ENCODE results near the gene LGALS4. TPM values are rescaled to one million over a fixed set of nuclear protein-coding genes. Genes with fewer than 3 reads are reported as not detected.
A peak's percentile ranks its signal among the peaks of the same experiment; 100 is the strongest.

The LGALS4 gene
- total and polyA plus RNA-seq, 4 experiments from 2014 or later: 4.7 to 6.1 TPM; not detected in 2

DNA sequence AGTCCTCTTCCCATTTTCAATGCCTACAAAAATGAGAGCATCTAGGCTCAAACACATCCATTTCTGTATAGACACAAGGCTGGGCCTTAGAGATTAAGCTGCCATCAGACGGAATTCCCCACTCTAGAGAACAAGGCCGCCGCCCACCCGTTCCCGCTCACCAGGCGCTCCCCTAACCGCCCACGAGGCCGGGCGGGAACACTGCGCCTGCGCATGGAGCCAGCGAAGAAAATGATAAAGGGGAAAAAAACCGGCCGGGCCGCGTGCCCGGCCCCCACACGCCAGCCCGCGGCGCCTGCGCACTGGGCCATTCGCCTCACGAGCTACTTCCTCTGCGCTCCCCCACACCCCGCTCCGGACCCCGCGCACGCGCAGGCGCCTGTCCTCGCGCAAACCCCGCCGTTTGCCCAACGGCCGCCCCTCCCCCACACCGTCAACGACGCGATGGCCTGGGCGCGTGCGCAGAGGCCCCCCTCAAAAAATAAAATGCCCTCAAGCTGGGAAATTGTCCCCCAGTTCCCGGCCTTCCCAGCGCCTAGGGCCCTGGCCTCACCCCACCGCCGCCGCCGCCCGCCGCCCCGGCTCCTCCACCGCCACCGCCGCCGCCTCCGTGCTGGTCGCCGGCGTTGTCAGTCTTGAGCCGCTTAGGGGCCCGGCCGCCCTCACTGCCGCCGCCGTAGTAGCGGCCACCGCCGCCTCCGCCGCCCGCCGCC lies 36.6 kb upstream of the LGALS4 start:
- H3K27ac Mint-ChIP-seq: peak overlapping the region; percentile 83 to 100 (median 99)
- H3K36me3 Mint-ChIP-seq: peaks cover 39 to 58% of the 10 kb centered on the region in 2 donors
- H3K9me3 Mint-ChIP-seq: peaks cover 0 to 6% (median 0%) of the 10 kb centered on the region in 8 donors
- H3K9me3 ChIP-seq (ENCODE audit: control insufficient read depth in 1 of 2, low read length in 2 of 2): no peaks in the 10 kb centered on the region
- peaks cover 1% of the 10 kb centered on the region in 2 donors for H3K27me3 Mint-ChIP-seq
- H3K36me3 ChIP-seq (ENCODE audit: insufficient read depth, low read length): peaks cover 35% of the 10 kb centered on the region
- H3K27me3 ChIP-seq (ENCODE audit: insufficient read depth, low read length): no peaks in the 10 kb centered on the region
- intact Hi-C loops (cut with micrococcal nuclease): no loop called here
- peak; percentile 94 to 96 (median 95) for DNase-seq
- H3K4me1 Mint-ChIP-seq: peaks cover 32 to 77% (median 54%) of the 10 kb centered on the region in 4 donors
- POLR2A ChIA-PET (ENCODE audit: partially characterized antibody): interaction anchor here (0.6 to 9.5 kb wide), 28 partner anchors 8 to 585 kb away, joined by 3 to 297 read pairs (median 6); partner anchors contain the start of genes ACTN4, CAPN12, ECH1 and EIF3K
- CTCF ChIA-PET (ENCODE audit: partially characterized antibody): interaction anchor here (0.7 to 2.8 kb wide), 10 partner anchors 9 to 81 kb away, joined by 3 to 16 read pairs (median 4); partner anchors contain the start of genes ECH1, MRPS12, NFKBIB and SARS2
- H3K27ac ChIP-seq (ENCODE audit: low read depth, low read length): peak overlapping the region; percentile 99
- peak overlapping the region; percentile 92 to 97 (median 94) for H3K4me3 Mint-ChIP-seq
- H3K4me3 ChIP-seq (ENCODE audit: low read length in 2 of 2): peak overlapping the region; percentile 71 to 79
- peaks cover 64% of the 10 kb centered on the region for H3K4me1 ChIP-seq (ENCODE audit: insufficient read depth, low read length)

DNA sequence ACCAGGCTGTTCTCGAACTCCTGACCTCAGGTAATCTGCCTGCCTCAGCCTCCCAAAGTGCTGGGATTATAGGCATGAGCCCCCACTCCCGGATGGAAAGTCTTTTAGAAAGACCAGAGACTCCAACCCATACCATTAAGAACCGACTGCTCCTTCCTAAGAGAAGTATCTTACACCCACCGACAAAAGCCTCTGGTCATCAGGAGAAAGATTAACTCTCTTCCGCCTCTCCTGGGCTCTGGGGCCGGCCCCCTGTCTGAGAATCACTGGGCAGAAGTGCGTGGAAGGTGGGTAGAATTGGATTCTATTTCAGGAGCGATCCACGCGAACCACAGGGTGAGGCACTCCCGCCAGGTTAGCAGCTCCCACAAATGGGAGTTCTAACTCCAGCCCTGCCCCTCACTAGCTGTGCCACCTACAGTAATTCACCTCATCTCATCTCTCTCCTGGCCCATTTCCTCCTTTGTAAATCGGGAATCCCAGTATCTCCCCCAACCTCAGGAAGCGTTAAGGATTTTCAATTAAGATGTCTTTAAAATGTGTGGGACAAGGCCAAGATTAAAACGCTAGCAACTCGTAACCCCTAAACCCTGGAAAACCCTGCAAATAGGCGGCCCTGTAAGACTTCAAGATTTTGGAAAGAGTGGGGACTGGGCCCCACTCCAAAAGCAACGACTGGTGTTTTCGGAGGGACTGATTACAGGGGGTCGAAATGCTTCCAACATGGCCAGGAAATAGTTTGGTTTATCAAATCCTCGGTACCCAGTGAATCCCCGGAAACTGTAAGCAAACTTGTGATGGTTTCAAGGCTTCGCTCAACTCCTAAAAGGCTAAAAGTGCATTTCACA lies 35.8 kb upstream of the LGALS4 start:
- H3K4me3 ChIP-seq (ENCODE audit: low read length in 2 of 2): peak overlapping the region; percentile 71 to 79
- H3K9me3 Mint-ChIP-seq: peaks cover 0 to 6% (median 0%) of the 10 kb centered on the region in 8 donors
- no peak for DNase-seq
- H3K27ac ChIP-seq (ENCODE audit: low read depth, low read length): peak overlapping the region; percentile 99
- H3K4me3 Mint-ChIP-seq: peak overlapping the region; percentile 92 to 97 (median 94)
- peaks cover 46 to 66% of the 10 kb centered on the region in 2 donors for H3K36me3 Mint-ChIP-seq
- H3K4me1 Mint-ChIP-seq: peaks cover 37 to 85% (median 60%) of the 10 kb centered on the region in 4 donors
- ChIA-PET CTCF (ENCODE audit: partially characterized antibody) (interaction anchor here (0.7 to 2.8 kb wide), 11 partner anchors 9 to 82 kb away, joined by 3 to 16 read pairs (median 4); partner anchors contain the start of genes ECH1, MRPS12, NFKBIB and SARS2), POLR2A (ENCODE audit: partially characterized antibody) (interaction anchor here (0.6 to 9.5 kb wide), 29 partner anchors 8 to 584 kb away, joined by 3 to 297 read pairs (median 5); partner anchors contain the start of genes ACTN4, CAPN12, ECH1 and EIF3K)
- intact Hi-C loops (cut with micrococcal nuclease): no loop called here
- H3K9me3 ChIP-seq (ENCODE audit: control insufficient read depth in 1 of 2, low read length in 2 of 2): no peaks in the 10 kb centered on the region
- H3K27ac Mint-ChIP-seq: peak overlapping the region; percentile 83 to 100 (median 98)
- H3K27me3 ChIP-seq (ENCODE audit: insufficient read depth, low read length): no peaks in the 10 kb centered on the region
- H3K36me3 ChIP-seq (ENCODE audit: insufficient read depth, low read length): peaks cover 43% of the 10 kb centered on the region
- peaks cover 72% of the 10 kb centered on the region for H3K4me1 ChIP-seq (ENCODE audit: insufficient read depth, low read length)
- peaks cover 1% of the 10 kb centered on the region in 2 donors for H3K27me3 Mint-ChIP-seq

DNA sequence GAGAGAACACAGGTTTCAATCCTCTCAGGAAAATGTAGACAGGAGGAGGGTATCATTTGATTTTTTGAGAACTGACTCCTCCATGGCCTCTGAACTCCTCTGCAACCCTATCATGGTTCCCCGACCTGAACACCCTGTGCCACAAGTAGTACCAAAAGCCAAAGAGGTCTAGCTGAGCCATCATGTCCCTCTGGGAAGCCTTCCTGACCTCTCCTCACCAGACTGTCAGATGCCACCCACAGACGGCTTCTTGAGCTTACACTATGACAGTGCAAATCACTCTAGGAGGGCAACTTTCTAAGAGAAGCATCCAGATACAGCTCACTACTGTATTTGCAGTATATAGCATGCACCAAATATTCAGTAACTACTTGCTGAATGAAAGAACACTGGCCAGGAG lies 33.4 kb upstream of the LGALS4 start:
- Histone ChIP-seq H3K36me3 (ENCODE audit: insufficient read depth, low read length) (peaks cover 57% of the 10 kb centered on the region), H3K9me3 (ENCODE audit: control insufficient read depth in 1 of 2, low read length in 2 of 2) (no peaks in the 10 kb centered on the region), H3K4me3 (ENCODE audit: low read length in 2 of 2) (no peak overlapping the region), H3K27ac (ENCODE audit: low read depth, low read length) (peak overlapping the region; percentile 7), H3K4me1 (ENCODE audit: insufficient read depth, low read length) (peaks cover 83% of the 10 kb centered on the region), H3K27me3 (ENCODE audit: insufficient read depth, low read length) (no peaks in the 10 kb centered on the region)
- H3K27ac Mint-ChIP-seq: peak overlapping the region in 6 of 7 donors; percentile 57 to 99 (median 87)
- H3K36me3 Mint-ChIP-seq: peaks cover 68 to 80% of the 10 kb centered on the region in 2 donors
- DNase-seq: no peak
- H3K4me3 Mint-ChIP-seq: peak overlapping the region in 4 of 8 donors; percentile 25 to 71 (median 65)
- intact Hi-C loops (cut with micrococcal nuclease): no loop called here
- ChIA-PET CTCF (ENCODE audit: partially characterized antibody) (interaction anchor here (0.8 to 1.4 kb wide), 4 partner anchors 23 to 330 kb away, joined by 3 to 4 read pairs (median 3); no protein-coding TSS in a partner anchor), POLR2A (ENCODE audit: partially characterized antibody) (interaction anchor here (0.7 to 9.5 kb wide), 7 partner anchors 14 to 111 kb away, joined by 3 to 297 read pairs (median 4); partner anchors contain the start of genes ECH1, MRPS12, RINL and SARS2)
- H3K27me3 Mint-ChIP-seq: peaks cover 0 to 2% of the 10 kb centered on the region in 2 donors
- H3K9me3 Mint-ChIP-seq: peaks cover 0 to 10% (median 0%) of the 10 kb centered on the region in 8 donors
- peaks cover 49 to 93% (median 71%) of the 10 kb centered on the region in 4 donors for H3K4me1 Mint-ChIP-seq

DNA sequence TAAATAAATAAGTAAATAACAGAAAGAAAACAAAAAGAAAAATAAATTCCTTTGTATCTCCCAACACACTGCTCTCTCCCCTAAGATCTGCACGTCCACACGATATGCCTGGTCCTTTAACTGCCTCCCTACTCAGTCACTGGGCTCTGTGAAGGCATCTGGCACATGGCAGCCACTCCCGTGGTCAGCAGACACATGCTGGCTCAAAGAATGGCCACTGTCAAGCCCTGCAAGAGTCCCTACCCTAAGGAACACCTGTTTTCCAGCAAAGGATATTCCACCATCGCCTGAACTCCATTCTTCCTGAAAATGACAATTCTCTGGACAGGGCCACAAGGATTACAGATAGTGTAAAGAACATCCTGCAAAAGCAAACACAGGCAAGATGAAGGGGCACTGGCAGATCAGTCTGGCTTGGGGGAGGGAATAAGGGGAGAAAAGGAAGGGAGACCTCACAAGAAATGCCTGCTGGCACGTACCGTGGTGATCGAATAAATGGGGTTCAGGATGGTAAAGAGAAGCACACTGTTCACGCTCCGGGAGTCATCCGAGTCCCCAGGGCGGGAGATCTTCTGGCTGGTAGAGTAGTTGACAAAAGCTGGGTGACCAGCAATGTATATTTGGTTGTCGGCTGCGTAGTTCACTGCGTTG lies 32.8 kb upstream of the LGALS4 start:
- Histone ChIP-seq H3K4me1 (ENCODE audit: insufficient read depth, low read length) (peaks cover 85% of the 10 kb centered on the region), H3K27ac (ENCODE audit: low read depth, low read length) (peak overlapping the region; percentile 7), H3K9me3 (ENCODE audit: control insufficient read depth in 1 of 2, low read length in 2 of 2) (no peaks in the 10 kb centered on the region), H3K4me3 (ENCODE audit: low read length in 2 of 2) (no peak overlapping the region), H3K36me3 (ENCODE audit: insufficient read depth, low read length) (peaks cover 63% of the 10 kb centered on the region), H3K27me3 (ENCODE audit: insufficient read depth, low read length) (no peaks in the 10 kb centered on the region)
- Mint-ChIP-seq H3K27ac (peak overlapping the region in 6 of 7 donors; percentile 79 to 99 (median 88)), H3K36me3 (peaks cover 74 to 82% of the 10 kb centered on the region in 2 donors), H3K9me3 (peaks cover 0 to 15% (median 0%) of the 10 kb centered on the region in 8 donors), H3K4me1 (peaks cover 52 to 93% (median 74%) of the 10 kb centered on the region in 4 donors), H3K4me3 (peak overlapping the region in 5 of 8 donors; percentile 22 to 71 (median 61)), H3K27me3 (peaks cover 0 to 2% of the 10 kb centered on the region in 2 donors)
- POLR2A ChIA-PET (ENCODE audit: partially characterized antibody): interaction anchor here (1.1 to 9.5 kb wide), 6 partner anchors 10 to 111 kb away, joined by 3 to 297 read pairs (median 6); partner anchors contain the start of genes ECH1, MRPS12, RINL and SARS2
- CTCF ChIA-PET (ENCODE audit: partially characterized antibody): interaction anchor here (1.0 to 1.4 kb wide), 2 partner anchors 24 to 330 kb away, joined by 3 to 4 read pairs; no protein-coding TSS in a partner anchor
- no peak for DNase-seq
- intact Hi-C loops (cut with micrococcal nuclease): no loop called here

DNA sequence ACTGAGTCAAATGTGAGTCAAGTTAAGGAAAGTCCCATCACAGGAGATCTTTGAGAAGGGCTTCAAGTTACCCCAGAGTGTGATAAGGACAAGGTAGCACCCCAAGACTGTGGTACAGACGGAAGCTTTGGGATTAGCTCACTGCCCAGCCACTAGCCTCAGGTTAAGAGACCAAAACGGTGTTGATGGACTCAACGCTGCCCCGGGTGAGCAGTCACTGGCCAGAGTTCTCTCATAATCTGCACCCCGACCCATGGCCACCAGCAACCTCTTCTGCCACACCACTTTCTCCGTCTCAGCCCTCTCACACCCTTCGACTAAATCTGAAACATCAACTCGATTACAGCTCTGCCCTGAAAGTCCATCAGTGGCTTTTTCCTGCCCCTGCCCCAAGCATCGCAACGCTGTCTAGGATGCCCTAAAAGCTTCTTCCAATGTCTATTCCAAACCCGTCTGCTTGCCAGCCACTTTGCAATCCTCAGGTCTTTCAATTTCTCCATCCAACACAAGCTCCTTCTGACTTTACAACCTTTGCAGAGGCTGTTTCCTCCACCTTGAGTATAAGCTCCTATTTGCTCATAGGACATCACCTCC lies 31.4 kb upstream of the LGALS4 start:
- DNase-seq: no peak

More for the DNA sequence above, 31.4 kb upstream of the LGALS4 start:
- peaks cover 53 to 94% (median 79%) of the 10 kb centered on the region in 4 donors for H3K4me1 Mint-ChIP-seq
- Histone ChIP-seq H3K36me3 (ENCODE audit: insufficient read depth, low read length) (peaks cover 71% of the 10 kb centered on the region), H3K4me1 (ENCODE audit: insufficient read depth, low read length) (peaks cover 91% of the 10 kb centered on the region), H3K9me3 (ENCODE audit: control insufficient read depth in 1 of 2, low read length in 2 of 2) (no peaks in the 10 kb centered on the region), H3K27ac (ENCODE audit: low read depth, low read length) (peak overlapping the region; percentile 11), H3K27me3 (ENCODE audit: insufficient read depth, low read length) (no peaks in the 10 kb centered on the region), H3K4me3 (ENCODE audit: low read length in 2 of 2) (no peak overlapping the region)
- intact Hi-C loops (cut with micrococcal nuclease): no loop called here
- CTCF ChIA-PET (ENCODE audit: partially characterized antibody): interaction anchor here (0.8 to 1.2 kb wide), 5 partner anchors 9 to 86 kb away, joined by 3 to 4 read pairs (median 3); partner anchors contain the start of genes ECH1, MRPS12 and SARS2
- peak overlapping the region in 6 of 8 donors; percentile 17 to 91 (median 62) for H3K4me3 Mint-ChIP-seq
- peak overlapping the region; percentile 75 to 99 (median 83) for H3K27ac Mint-ChIP-seq
- H3K36me3 Mint-ChIP-seq: peaks cover 77 to 88% of the 10 kb centered on the region in 2 donors
- H3K27me3 Mint-ChIP-seq: peaks cover 0 to 1% of the 10 kb centered on the region in 2 donors
- POLR2A ChIA-PET (ENCODE audit: partially characterized antibody): interaction anchor here (0.9 to 1.7 kb wide), 5 partner anchors 9 to 74 kb away, joined by 3 to 7 read pairs (median 3); partner anchors contain the start of gene ECH1
- peaks cover 0 to 12% (median 0%) of the 10 kb centered on the region in 8 donors for H3K9me3 Mint-ChIP-seq

Measured in CD4-positive, alpha-beta memory T cell (primary cell).